Ovary (tissue), 3 donors: ENCODE results near the gene RGS6.

Experiments
- EP300 ChIP-seq: sonication (generic); formaldehyde crosslinking; IDR thresholded peaks from one replicate; pipeline ENCODE4 v1.6.1; 2017; ENCODE audit warnings: antibody characterized with exemption
- POLR2A ChIP-seq: fragments of 450-650 bp; IDR thresholded peaks from one replicate; pipeline ENCODE4 v1.6.1; 2017; ENCODE audit warnings: antibody characterized with exemption, mild to moderate bottlenecking, moderate library complexity
- TF ChIP-seq, protein P1 (sequence below), 3 donors: fragments of 450-650 bp in 2 of 3; fragments of 200-600 bp in 1 of 3; IDR thresholded peaks; one replicate each; pipeline versions ENCODE4 v1.5.1 to v1.8.0; 2016 to 2022; ENCODE audit warnings: antibody characterized with exemption in 3 of 3, mild to moderate bottlenecking in 1 of 3
- donor health status: DM: no; HTN: no; CAD: no.

DNA sequence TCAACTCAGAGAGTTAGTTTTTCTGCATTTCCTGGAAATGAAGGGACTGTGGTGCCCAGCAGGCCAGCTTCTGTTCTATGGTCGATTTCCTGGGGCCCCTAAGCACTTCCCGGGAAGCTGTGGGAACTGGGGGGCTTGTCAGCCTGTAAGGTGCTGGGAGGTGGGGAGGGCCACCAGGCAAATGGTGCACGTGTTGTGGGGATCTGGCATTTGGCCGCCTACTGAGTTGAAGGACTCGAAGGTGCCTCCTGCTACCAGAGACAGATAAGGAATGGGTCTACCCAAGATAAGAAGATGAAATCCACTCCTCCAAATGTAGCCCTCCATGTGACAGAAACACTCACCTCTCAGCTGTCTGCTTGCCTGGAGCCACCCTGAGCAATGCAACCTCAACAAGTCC is 620.0 kb downstream of the RGS6 start:
- TF ChIP-seq POLR2A (no peak), EP300 (no peak)
- TF ChIP-seq, protein P1, sequence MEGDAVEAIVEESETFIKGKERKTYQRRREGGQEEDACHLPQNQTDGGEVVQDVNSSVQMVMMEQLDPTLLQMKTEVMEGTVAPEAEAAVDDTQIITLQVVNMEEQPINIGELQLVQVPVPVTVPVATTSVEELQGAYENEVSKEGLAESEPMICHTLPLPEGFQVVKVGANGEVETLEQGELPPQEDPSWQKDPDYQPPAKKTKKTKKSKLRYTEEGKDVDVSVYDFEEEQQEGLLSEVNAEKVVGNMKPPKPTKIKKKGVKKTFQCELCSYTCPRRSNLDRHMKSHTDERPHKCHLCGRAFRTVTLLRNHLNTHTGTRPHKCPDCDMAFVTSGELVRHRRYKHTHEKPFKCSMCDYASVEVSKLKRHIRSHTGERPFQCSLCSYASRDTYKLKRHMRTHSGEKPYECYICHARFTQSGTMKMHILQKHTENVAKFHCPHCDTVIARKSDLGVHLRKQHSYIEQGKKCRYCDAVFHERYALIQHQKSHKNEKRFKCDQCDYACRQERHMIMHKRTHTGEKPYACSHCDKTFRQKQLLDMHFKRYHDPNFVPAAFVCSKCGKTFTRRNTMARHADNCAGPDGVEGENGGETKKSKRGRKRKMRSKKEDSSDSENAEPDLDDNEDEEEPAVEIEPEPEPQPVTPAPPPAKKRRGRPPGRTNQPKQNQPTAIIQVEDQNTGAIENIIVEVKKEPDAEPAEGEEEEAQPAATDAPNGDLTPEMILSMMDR (IDR thresholded peaks at IDR 0.05) = no peak
